GM12878 (cell line): ENCODE results near the gene RTN4R. TPM values are rescaled to one million over a fixed set of nuclear protein-coding genes. Genes with fewer than 3 reads are reported as not detected.

ENCODE experiments used
- ATAC-seq: fragments of 200-7000 bp; cut with Tn5 transposase; 3 replicates; pipeline ENCODE4 v1.9.1; 2020; ENCODE audit warnings: mild to moderate bottlenecking, moderate library complexity
- BruUV-seq: library from RNA; stranded (reverse); fragments of 400-500 nt; replicated peaks from 2 replicates; lab custom pipeline; 2021; lab: Mats Ljungman, UMichigan
- CTCF ChIA-PET: fragments of 300-600 bp; sonication (Branson Sonifier 250); formaldehyde crosslinking; extraction: SDS; loops from one replicate; lab custom pipeline; 2021; ENCODE audit warnings: inconsistent platforms; lab: Yijun Ruan, JAX
- POLR2A ChIA-PET: fragments of 350-600 bp; formaldehyde crosslinking; extraction: SDS; loops from one replicate; lab custom pipeline; 2021; ENCODE audit warnings: inconsistent platforms; lab: Charles Lee
- RAD21 ChIA-PET: fragments of 300-600 bp; sonication (Branson Sonifier 250); formaldehyde crosslinking; loops from one replicate; lab custom pipeline; 2023; ENCODE audit warnings: antibody characterized with exemption; ENCODE audit not compliant: unreplicated experiment; lab: Charles Lee
- SMC1A ChIA-PET: fragments of 300-600 bp; sonication (Branson Sonifier 250); formaldehyde crosslinking; loops from one replicate; lab custom pipeline; 2023; ENCODE audit not compliant: unreplicated experiment, uncharacterized antibody; lab: Charles Lee
- DNase-seq: peaks from one replicate; pipeline ENCODE4 v3.0.0-alpha.2; 2011; ENCODE audit warnings: low read depth, low spot score
- FAIRE-seq: peaks from 3 replicates; lab custom pipeline; 2011; peaks lifted over from hg19 to GRCh38; lab: Jason Lieb, UNC
- H2AFZ ChIP-seq: 2 replicates; pipeline ENCODE4 v1.6.0; 2011; ENCODE audit warnings: low read depth, low read length, control low read depth; ENCODE audit not compliant: control insufficient read depth
- H3K27ac ChIP-seq: 2 replicates; pipeline ENCODE4 v1.5.1; 2011; ENCODE audit warnings: control low read depth; ENCODE audit not compliant: control insufficient read depth, insufficient read depth
- H3K27me3 ChIP-seq, 2 experiments: replicated peaks in 1 of 2; 2 replicates each; pipeline versions ENCODE4 v1.6.0 to v1.6.1; 2011; ENCODE audit warnings: low read length in 1 of 2; ENCODE audit not compliant: control insufficient read depth in 2 of 2, insufficient read depth in 2 of 2
- H3K36me3 ChIP-seq, 2 experiments: 2 replicates each; pipeline ENCODE4 v1.5.1; 2011; ENCODE audit warnings: low read length in 1 of 2; ENCODE audit not compliant: control insufficient read depth in 2 of 2, insufficient read depth in 2 of 2
- H3K4me1 ChIP-seq: 2 replicates; pipeline ENCODE4 v1.6.1; 2011; ENCODE audit warnings: mild to moderate bottlenecking, low read length, moderate library complexity, mixed read lengths; ENCODE audit not compliant: control insufficient read depth, insufficient read depth
- H3K4me2 ChIP-seq: 2 replicates; pipeline ENCODE4 v1.6.0; 2011; ENCODE audit warnings: control low read depth; ENCODE audit not compliant: control insufficient read depth, insufficient read depth
- H3K4me3 ChIP-seq: fragments of 200-600 bp; sonication (generic); 2 replicates; pipeline ENCODE4 v1.5.1; 2016
- H3K79me2 ChIP-seq: 2 replicates; pipeline ENCODE4 v1.6.0; 2011; ENCODE audit warnings: low read length; ENCODE audit not compliant: control insufficient read depth, insufficient read depth
- H3K9ac ChIP-seq: 2 replicates; pipeline ENCODE4 v1.8.0; 2011; ENCODE audit warnings: low read length, control low read depth, mixed read lengths; ENCODE audit not compliant: control insufficient read depth, insufficient read depth
- H3K9me3 ChIP-seq: replicated peaks from 3 replicates; pipeline ENCODE4 v1.5.1; 2011; ENCODE audit warnings: mild to moderate bottlenecking, low read length; ENCODE audit not compliant: control insufficient read depth, insufficient read depth
- H4K20me1 ChIP-seq: 2 replicates; pipeline ENCODE4 v1.6.0; 2011; ENCODE audit not compliant: control insufficient read depth, insufficient read depth
- CEBPB ChIP-seq, 2 experiments: fragments of 150-350 bp in 1 of 2; IDR thresholded peaks; 2 replicates each; pipeline ENCODE4 v1.6.1; 2012 to 2014; ENCODE audit warnings: low read depth in 2 of 2, low read length in 2 of 2, borderline replicate concordance in 1 of 2, inconsistent platforms in 1 of 2
- CHD2 ChIP-seq: IDR thresholded peaks from 2 replicates; pipeline ENCODE4 v1.6.1; 2011; ENCODE audit warnings: low read depth, low read length, improper control_type of control experiment, borderline replicate concordance
- CREM ChIP-seq: IDR thresholded peaks from 2 replicates; pipeline ENCODE4 v1.6.1; 2014; ENCODE audit warnings: antibody characterized with exemption, low read depth
- E2F8 ChIP-seq: fragments of 450-650 bp; IDR thresholded peaks from 2 replicates; pipeline ENCODE4 v1.6.1; 2018; ENCODE audit warnings: mild to moderate bottlenecking, low read depth, moderate library complexity; ENCODE audit not compliant: partially characterized antibody
- MLLT1 ChIP-seq: fragments of 450-650 bp; IDR thresholded peaks from 2 replicates; pipeline ENCODE4 v1.6.1; 2016; ENCODE audit warnings: mild to moderate bottlenecking
- PAX8 ChIP-seq: fragments of 450-650 bp; IDR thresholded peaks from 2 replicates; pipeline ENCODE4 v1.6.1; 2017; ENCODE audit warnings: mild to moderate bottlenecking, moderate library complexity
- STAT3 ChIP-seq: IDR thresholded peaks from 2 replicates; pipeline ENCODE4 v1.6.1; 2011; ENCODE audit warnings: low read depth, low read length, improper control_type of control experiment
- YY1 ChIP-seq: IDR thresholded peaks from 2 replicates; pipeline ENCODE4 v1.6.1; 2011; ENCODE audit warnings: low read depth, mild to moderate bottlenecking, low read length
- WGBS: methylation state at CpG from one replicate; pipeline ENCODE4 v1.1.6; 2016; ENCODE audit warnings: low lambda C conversion rate; ENCODE audit not compliant: insufficient replicate concordance, insufficient coverage; ENCODE audit errors: missing lambda C conversion rate; 5-methylcytosine and 5-hydroxymethylcytosine counted together
- in situ Hi-C: fragments of 300-500 bp; cut with MboI; formaldehyde crosslinking; loops from 9 replicates; pipeline ENCODE4 v1.14.3; 2018; ENCODE audit warnings: mixed read lengths
- intact Hi-C: fragments of 100-400 bp; cut with micrococcal nuclease; formaldehyde crosslinking; loops from one replicate; pipeline ENCODE4 v1.14.2; 2022; ENCODE audit not compliant: unreplicated experiment
- polyA plus RNA-seq, 11 experiments: library from polyadenylated mRNA; depleted of rRNA in 4 of 11; unstranded in 6 of 11; stranded (reverse) in 5 of 11; fragments of >200 nt; fragmentation: Nextera tagmentation in 4 of 11; fragmentation: Illumina TruSeq in 1 of 11; extraction: Ambion mirVana in 4 of 11; extraction: Trizol in 1 of 11; gene quantifications; 1 replicate in 1 of 11; 2 replicates in 10 of 11; pipeline versions ENCODE4 v1.2.1 to v1.2.3, GENCODE V29; 2011 to 2016; ENCODE audit warnings: inconsistent platforms in 2 of 11, missing spikeins in 2 of 11, low read depth in 1 of 11
- total RNA-seq, 4 experiments: library from RNA; depleted of rRNA in 3 of 4; stranded (reverse); fragments of >200 nt in 3 of 4; fragmentation: Illumina TruSeq in 1 of 4; extraction: Trizol in 1 of 4; gene quantifications; 2 replicates each; pipeline versions ENCODE4 v1.2.1 to v1.2.3, GENCODE V29; 2013 to 2021

The RTN4R gene
- total and polyA plus RNA-seq, 10 of the 15 experiments (the other 5 are each of a cell fraction or from before 2014, with no cell fraction given) = 0.03 to 1.0 (median 0.60) TPM; not detected in 2

DNA sequence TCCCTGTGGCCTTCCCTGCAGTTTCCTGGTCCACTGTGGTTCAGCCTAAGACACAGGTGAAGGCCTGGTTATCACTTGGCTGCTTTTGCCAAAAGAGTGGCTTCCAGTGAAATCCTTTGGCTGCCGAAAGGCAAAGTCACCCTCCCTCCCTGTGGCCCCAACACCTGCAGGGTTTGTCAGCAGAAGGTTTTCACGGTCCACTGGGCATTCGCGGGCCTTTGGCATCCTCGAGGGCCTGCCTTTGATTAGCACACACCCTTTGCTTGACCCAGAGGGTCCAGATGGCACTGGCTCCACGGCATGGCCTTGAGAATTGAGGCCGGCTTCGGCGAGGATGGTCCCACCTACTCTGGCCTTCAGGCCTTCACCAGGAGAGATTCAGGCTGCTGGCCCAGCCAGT, 35.3 kb downstream of the RTN4R start:
- no peak for FAIRE-seq
- no TSS peak for BruUV-seq
- ChIA-PET CTCF (no interaction called here), POLR2A (no interaction called here), RAD21 (no interaction called here), SMC1A (no interaction called here)
- Histone ChIP-seq H3K79me2 (no peaks in the 10 kb centered on the region), H2AFZ (no peak overlapping the region), H3K9me3 (no peaks in the 10 kb centered on the region), H4K20me1 (no peaks in the 10 kb centered on the region), H3K9ac (no peak overlapping the region), H3K27ac (no peak overlapping the region), H3K4me1 (no peaks in the 10 kb centered on the region; the same call in 1 of the 2 replicates), H3K4me2 (no peak overlapping the region), H3K36me3 (no peaks in the 10 kb centered on the region), H3K4me3 (no peak overlapping the region), H3K27me3 (peaks cover 0 to 7% of the 10 kb centered on the region in 2 experiments; a peak in 3 of 4 replicates)
- 40% methylated on average over 9 of the region's 9 CpGs for WGBS
- TF ChIP-seq MLLT1 (no peak), E2F8 (no peak), PAX8 (no peak), CREM (no peak), CEBPB (IDR thresholded peaks at IDR 0.05; ENCODE audit: borderline replicate concordance in 1 of 2, low read depth in 2 of 2, low read length in 2 of 2) (no peak), YY1 (no peak), STAT3 (no peak), CHD2 (no peak)
- intact Hi-C loops (no loop called here), in situ Hi-C loops (no loop called here)
- ATAC-seq = no peak
- no peak for DNase-seq
